NCI-H1436 treated with DMSO at 0.1 percent for 48 hours (cell line): ENCODE measurements around the gene MIA3.
A peak's percentile ranks its signal among the peaks of the same experiment; 100 is the strongest.
"Not testable (repeated sequence)": the region's sequence is repeated elsewhere in the genome, so short reads cannot be mapped to it uniquely, and the experiment has no call there.

Source experiments
- DNase-seq: peaks from one replicate; lab custom pipeline; 2025; lab: John Stamatoyannopoulos, UW

The MIA3 gene

GRCh38 chr1:222669107-222669506 lies 51.2 kb downstream of the MIA3 start:
- not testable (repeated sequence) for DNase-seq

GRCh38 chr1:222670110-222670509 lies 52.2 kb downstream of the MIA3 start:
- DNase-seq: no peak

- DNase-seq: no peak
These were observed 62.2 kb downstream of the MIA3 start for GRCh38 chr1:222680080-222680479.

- DNase-seq: no peak
These were observed 73.1 kb downstream of the MIA3 start for GRCh38 chr1:222691016-222691415.

GRCh38 chr1:222694927-222695326 lies 77.0 kb downstream of the MIA3 start:
- DNase-seq: no peak

GRCh38 chr1:222696741-222697140 lies 78.8 kb downstream of the MIA3 start:
- DNase-seq: no peak

- DNase-seq: no peak
These were observed 79.3 kb downstream of the MIA3 start for GRCh38 chr1:222697203-222697602.

- DNase-seq: no peak
These were observed 79.9 kb downstream of the MIA3 start for GRCh38 chr1:222697826-222698225.

GRCh38 chr1:222702210-222702609 lies 84.3 kb downstream of the MIA3 start:
- no peak for DNase-seq

GRCh38 chr1:222704260-222704659 lies 86.4 kb downstream of the MIA3 start:
- no peak for DNase-seq

- no peak for DNase-seq
These were observed 88.9 kb downstream of the MIA3 start for GRCh38 chr1:222706815-222707214.

- no peak for DNase-seq
These were observed 91.8 kb downstream of the MIA3 start for GRCh38 chr1:222709700-222710153.

GRCh38 chr1:222711319-222712252 lies 93.7 kb downstream of the MIA3 start:
- no peak for DNase-seq

GRCh38 chr1:222712253-222713090 lies 94.6 kb downstream of the MIA3 start, which contains the start of the genes AIDA and BROX:
Gene AIDA (minus strand): TSS chr1:222712491. CDS start chr1:222712317, 174 bp downstream.
Gene BROX (plus strand): TSS chr1:222712564. CDS start chr1:222715700, 3,136 bp downstream.
- peak; percentile 74 for DNase-seq

GRCh38 chr1:222713091-222713961 lies 95.4 kb downstream of the MIA3 start:
- peak; percentile 93 for DNase-seq

- no peak for DNase-seq
These were observed 98.5 kb downstream of the MIA3 start for GRCh38 chr1:222716393-222716792.
